ENCODE data around the gene LIFR.

Gene LIFR

GRCh38 chr5:38426490-38426889, 130.0 kb downstream of the LIFR start:
- no peak for TF ChIP-seq YY1 (IDR thresholded peaks at IDR 0.05; ENCODE audit: low read depth)
- TF ChIP-seq CEBPB (IDR thresholded peaks at IDR 0.05), result 0 out of 2 replicates have a peak, but pooled peaks have one; percentile 48
